Mesenchymal stem cell (in vitro differentiated cells and primary cell): Measurements from ENCODE around the gene PXDN.
A peak's percentile ranks its signal among the peaks of the same experiment; 100 is the strongest.

Experiments
- DNase-seq: peaks from one replicate; pipeline ENCODE4 v3.0.0-alpha.2; 2013
- H2AFZ ChIP-seq: one replicate; pipeline ENCODE4 v1.6.1; 2013; ENCODE audit warnings: low read depth, mild to moderate bottlenecking, control low read depth, inconsistent platforms, low read length, moderate library complexity
- H2AK5ac ChIP-seq: 2 replicates; pipeline ENCODE4 v1.6.1; 2013; ENCODE audit warnings: low read length, moderate library complexity, mild to moderate bottlenecking, inconsistent platforms; ENCODE audit not compliant: severe bottlenecking
- H2BK120ac ChIP-seq: one replicate; pipeline ENCODE4 v1.6.1; 2013; ENCODE audit warnings: low read depth, mild to moderate bottlenecking, inconsistent platforms, low read length, moderate library complexity
- H2BK12ac ChIP-seq, 2 experiments: one replicate each; pipeline ENCODE4 v1.6.1; 2013; ENCODE audit warnings: inconsistent platforms in 2 of 2, low read length in 2 of 2, mild to moderate bottlenecking in 2 of 2, moderate library complexity in 2 of 2, control low read depth in 1 of 2
- H2BK15ac ChIP-seq: one replicate; pipeline ENCODE4 v1.6.1; 2013; ENCODE audit warnings: mild to moderate bottlenecking, low read depth, inconsistent platforms; ENCODE audit not compliant: poor library complexity, severe bottlenecking
- H2BK5ac ChIP-seq: 2 replicates; pipeline ENCODE4 v1.6.1; 2013; ENCODE audit warnings: low read depth, mild to moderate bottlenecking, low read length, control low read depth, inconsistent platforms; ENCODE audit not compliant: poor library complexity, severe bottlenecking
- H3K14ac ChIP-seq, 2 experiments: one replicate each; pipeline ENCODE4 v1.6.1; 2013; ENCODE audit warnings: inconsistent platforms in 2 of 2, low read length in 2 of 2, control low read depth in 1 of 2, mild to moderate bottlenecking in 1 of 2, moderate library complexity in 1 of 2
- H3K18ac ChIP-seq, 2 experiments: one replicate each; pipeline ENCODE4 v1.6.1; 2013; ENCODE audit warnings: inconsistent platforms in 2 of 2, low read length in 2 of 2, control low read depth in 1 of 2, low read depth in 1 of 2, mild to moderate bottlenecking in 1 of 2
- H3K23ac ChIP-seq, 2 experiments: one replicate each; pipeline ENCODE4 v1.6.1; 2013; ENCODE audit warnings: inconsistent platforms in 2 of 2, low read length in 2 of 2, mild to moderate bottlenecking in 2 of 2, moderate library complexity in 2 of 2, control low read depth in 1 of 2
- H3K27ac ChIP-seq: 2 replicates; pipeline ENCODE4 v1.5.1; 2013; ENCODE audit warnings: mild to moderate bottlenecking, moderate library complexity, low read length, control low read depth, inconsistent platforms; ENCODE audit not compliant: poor library complexity, severe bottlenecking
- H3K27me3 ChIP-seq, 2 experiments: 2 replicates each; pipeline versions ENCODE4 v1.6.1 to v1.7.0; 2013; ENCODE audit warnings: low read length in 2 of 2, mild to moderate bottlenecking in 2 of 2, moderate library complexity in 2 of 2, control low read depth in 1 of 2, inconsistent platforms in 1 of 2; ENCODE audit not compliant: control insufficient read depth in 1 of 2, insufficient read depth in 1 of 2
- H3K36me3 ChIP-seq, 2 experiments: 2 replicates each; pipeline versions ENCODE4 v1.6.1 to v1.7.0; 2013; ENCODE audit warnings: low read length in 2 of 2, control low read depth in 1 of 2, inconsistent platforms in 1 of 2, low read depth in 1 of 2, mild to moderate bottlenecking in 1 of 2; ENCODE audit not compliant: insufficient read depth in 2 of 2, control insufficient read depth in 1 of 2
- H3K4ac ChIP-seq, 2 experiments: one replicate each; pipeline ENCODE4 v1.6.1; 2013; ENCODE audit warnings: inconsistent platforms in 2 of 2, low read length in 2 of 2, mild to moderate bottlenecking in 2 of 2, moderate library complexity in 2 of 2, control low read depth in 1 of 2, low read depth in 1 of 2
- H3K4me1 ChIP-seq: 2 replicates; pipeline ENCODE4 v1.6.1; 2013; ENCODE audit warnings: low read depth, low read length, control low read depth; ENCODE audit not compliant: control insufficient read depth, insufficient read depth
- H3K4me2 ChIP-seq: 2 replicates; pipeline ENCODE4 v1.6.1; 2013; ENCODE audit warnings: low read length, mild to moderate bottlenecking, inconsistent platforms; ENCODE audit not compliant: poor library complexity, severe bottlenecking
- H3K4me3 ChIP-seq, 2 experiments: 2 replicates each; pipeline versions ENCODE4 v1.5.1 to v1.7.0; 2013; ENCODE audit warnings: low read length in 2 of 2, mild to moderate bottlenecking in 2 of 2, control low read depth in 1 of 2, low read depth in 1 of 2; ENCODE audit not compliant: insufficient read depth in 1 of 2
- H3K79me1 ChIP-seq: replicated peaks from 2 replicates; pipeline ENCODE4 v1.6.1; 2013; ENCODE audit warnings: mild to moderate bottlenecking, control low read depth, low read length, inconsistent platforms; ENCODE audit not compliant: poor library complexity, severe bottlenecking
- H3K9ac ChIP-seq: 2 replicates; pipeline ENCODE4 v1.7.0; 2013; ENCODE audit warnings: mild to moderate bottlenecking, low read length, moderate library complexity
- H3K9me3 ChIP-seq: 2 replicates; pipeline ENCODE4 v1.7.0; 2013; ENCODE audit warnings: mild to moderate bottlenecking, low read length; ENCODE audit not compliant: control insufficient read depth
- H4K8ac ChIP-seq: one replicate; pipeline ENCODE4 v1.6.1; 2013; ENCODE audit warnings: inconsistent platforms, mild to moderate bottlenecking, low read length, moderate library complexity
- H4K91ac ChIP-seq: one replicate; pipeline ENCODE4 v1.6.1; 2013; ENCODE audit warnings: mild to moderate bottlenecking, low read length, inconsistent platforms
- WGBS: methylation state at CpG from one replicate; pipeline ENCODE4 v1.1.7; 2013; ENCODE audit warnings: mixed read lengths; 5-methylcytosine and 5-hydroxymethylcytosine counted together

The PXDN gene

GRCh38 chr2:1791685-1792435, 47.5 kb upstream of the PXDN start:
- H3K4me1 ChIP-seq, result no peaks in the 10 kb centered on the region
- no peak overlapping the region for H3K27ac ChIP-seq
- H3K9me3 ChIP-seq, result no peaks in the 10 kb centered on the region

GRCh38 chr2:1791006-1791605, 46.8 kb upstream of the PXDN start:
- no peak overlapping the region for H2AFZ ChIP-seq
- no peak for DNase-seq
- no peak overlapping the region for H3K14ac ChIP-seq
- H3K36me3 ChIP-seq, result no peaks in the 10 kb centered on the region
- H3K79me1 ChIP-seq, result no peaks in the 10 kb centered on the region
- H2AK5ac ChIP-seq, result no peak overlapping the region
- H3K18ac ChIP-seq, result no peak overlapping the region
- H3K4me2 ChIP-seq, result no peak overlapping the region
- no peak overlapping the region for H2BK12ac ChIP-seq
- no peak overlapping the region for H3K23ac ChIP-seq
- no peak overlapping the region for H3K4me3 ChIP-seq
- H3K4me1 ChIP-seq, result no peaks in the 10 kb centered on the region
- no peak overlapping the region for H2BK15ac ChIP-seq
- no peaks in the 10 kb centered on the region for H3K9me3 ChIP-seq
- H2BK5ac ChIP-seq, result no peak overlapping the region
- no peak overlapping the region for H4K8ac ChIP-seq
- H3K27ac ChIP-seq, result no peak overlapping the region
- no peak overlapping the region for H2BK120ac ChIP-seq
- no peak overlapping the region for H4K91ac ChIP-seq
- H3K27me3 ChIP-seq, result peaks cover 12 to 49% of the 10 kb centered on the region in 2 experiments
- H3K4ac ChIP-seq, result no peak overlapping the region
- WGBS, result 81% methylated on average over 3 of the region's 6 CpGs
- no peak overlapping the region for H3K9ac ChIP-seq

More at GRCh38 chr2:1791685-1792435, 47.5 kb upstream of the PXDN start:
- no peak overlapping the region for H2BK5ac ChIP-seq
- no peak overlapping the region for H3K18ac ChIP-seq
- peak; percentile 7 for DNase-seq
- H3K27me3 ChIP-seq, result peaks cover 12 to 57% of the 10 kb centered on the region in 2 experiments
- no peak overlapping the region for H3K23ac ChIP-seq
- H4K8ac ChIP-seq, result no peak overlapping the region
- no peaks in the 10 kb centered on the region for H3K36me3 ChIP-seq
- H2AFZ ChIP-seq, result no peak overlapping the region
- no peak overlapping the region for H2BK15ac ChIP-seq
- no peak overlapping the region for H3K9ac ChIP-seq
- H3K4ac ChIP-seq, result no peak overlapping the region
- no peak overlapping the region for H2AK5ac ChIP-seq
- H3K4me2 ChIP-seq, result no peak overlapping the region
- H3K79me1 ChIP-seq, result no peaks in the 10 kb centered on the region
- no peak overlapping the region for H4K91ac ChIP-seq
- H3K4me3 ChIP-seq, result no peak overlapping the region
- H2BK12ac ChIP-seq, result no peak overlapping the region
- no peak overlapping the region for H3K14ac ChIP-seq
- WGBS, result 88% methylated on average over 12 of the region's 16 CpGs
- H2BK120ac ChIP-seq, result no peak overlapping the region

- Histone ChIP-seq H3K18ac (no peak overlapping the region), H3K9me3 (no peaks in the 10 kb centered on the region), H3K36me3 (no peaks in the 10 kb centered on the region), H4K8ac (no peak overlapping the region), H4K91ac (no peak overlapping the region), H3K4me3 (no peak overlapping the region), H2AFZ (no peak overlapping the region), H3K14ac (no peak overlapping the region), H2BK120ac (no peak overlapping the region), H3K23ac (no peak overlapping the region), H3K4me1 (no peaks in the 10 kb centered on the region), H3K27ac (no peak overlapping the region), H3K4me2 (no peak overlapping the region), H2BK5ac (no peak overlapping the region), H3K4ac (no peak overlapping the region), H3K9ac (no peak overlapping the region), H3K79me1 (no peaks in the 10 kb centered on the region), H2BK12ac (no peak overlapping the region), H3K27me3 (peaks cover 12 to 53% of the 10 kb centered on the region in 2 experiments), H2AK5ac (no peak overlapping the region), H2BK15ac (no peak overlapping the region)
- 70% methylated on average over 5 of the region's 6 CpGs for WGBS
- DNase-seq, result no peak
These were observed 46.2 kb upstream of the PXDN start for GRCh38 chr2:1790473-1790872.

GRCh38 chr2:1789610-1790009, 45.3 kb upstream of the PXDN start:
- H3K4me1 ChIP-seq, result no peaks in the 10 kb centered on the region
- WGBS, result 84% methylated on average over 9 of the region's 11 CpGs
- H4K8ac ChIP-seq, result no peak overlapping the region
- no peak overlapping the region for H4K91ac ChIP-seq
- no peak overlapping the region for H3K14ac ChIP-seq
- DNase-seq, result no peak
- no peak overlapping the region for H2BK12ac ChIP-seq
- H2BK120ac ChIP-seq, result no peak overlapping the region
- H3K36me3 ChIP-seq, result no peaks in the 10 kb centered on the region
- no peak overlapping the region for H2BK15ac ChIP-seq
- H3K9ac ChIP-seq, result no peak overlapping the region
- no peaks in the 10 kb centered on the region for H3K79me1 ChIP-seq
- no peak overlapping the region for H2AK5ac ChIP-seq
- H2AFZ ChIP-seq, result no peak overlapping the region
- no peak overlapping the region for H3K18ac ChIP-seq
- no peak overlapping the region for H3K4me3 ChIP-seq
- no peak overlapping the region for H3K27ac ChIP-seq
- H3K27me3 ChIP-seq, result peaks cover 9 to 51% of the 10 kb centered on the region in 2 experiments
- no peak overlapping the region for H3K4ac ChIP-seq
- no peaks in the 10 kb centered on the region for H3K9me3 ChIP-seq
- H3K23ac ChIP-seq, result no peak overlapping the region
- no peak overlapping the region for H2BK5ac ChIP-seq
- H3K4me2 ChIP-seq, result no peak overlapping the region
